HepG2 (cell line): ENCODE data around the gene SCAF8. TPM values are rescaled to one million over a fixed set of nuclear protein-coding genes. Genes with fewer than 3 reads are reported as not detected.

Experiments
- ATAC-seq: fragments of 200-7000 bp; cut with Tn5 transposase; 3 replicates; pipeline ENCODE4 v1.9.1; 2020; ENCODE audit warnings: mild to moderate bottlenecking, moderate library complexity
- BruUV-seq: library from RNA; stranded (reverse); fragments of 400-500 nt; replicated peaks from 2 replicates; lab custom pipeline; 2021; lab: Mats Ljungman, UMichigan
- CTCF ChIA-PET: fragments of 300-600 bp; formaldehyde crosslinking; extraction: SDS; loops from one replicate; lab custom pipeline; 2021; ENCODE audit warnings: low total read pairs, inconsistent platforms, low intra/inter-chr PET ratio; lab: Yijun Ruan, JAX
- POLR2A ChIA-PET: fragments of 350-600 bp; sonication (Branson Sonifier 250); formaldehyde crosslinking; loops from one replicate; lab custom pipeline; 2020; ENCODE audit warnings: antibody characterized with exemption, inconsistent platforms; lab: Yijun Ruan, JAX
- DNase-seq: peaks from one replicate; pipeline ENCODE4 v3.0.0-alpha.2; 2015; ENCODE audit warnings: low spot score
- FAIRE-seq: peaks from 3 replicates; lab custom pipeline; 2011; peaks lifted over from hg19 to GRCh38; lab: Jason Lieb, UNC
- H2AFZ ChIP-seq: one replicate; pipeline ENCODE4 v1.6.1; 2011; ENCODE audit warnings: low read length, inconsistent platforms
- H3K27ac ChIP-seq: fragments of 300-600 bp; 3 replicates; pipeline ENCODE4 v1.8.0; 2011; ENCODE audit warnings: mixed run types, mild to moderate bottlenecking, mixed read lengths, low read length, inconsistent platforms; ENCODE audit not compliant: insufficient read depth; ENCODE audit errors: extremely low read length
- H3K27me3 ChIP-seq, 2 experiments: fragments of 200-600 bp in 1 of 2; 2 replicates in 1 of 2; 3 replicates in 1 of 2; pipeline versions ENCODE4 v1.6.0 to v1.8.0; 2011; ENCODE audit warnings: low read length in 2 of 2, mild to moderate bottlenecking in 2 of 2, moderate library complexity in 2 of 2, inconsistent platforms in 1 of 2; ENCODE audit not compliant: insufficient read depth in 2 of 2, control insufficient read depth in 1 of 2
- H3K36me3 ChIP-seq, 2 experiments: fragments of 200-600 bp in 1 of 2; replicated peaks in 1 of 2; 2 replicates in 1 of 2; 3 replicates in 1 of 2; pipeline versions ENCODE4 v1.5.1 to v1.8.0; 2011; ENCODE audit warnings: low read length in 2 of 2, inconsistent platforms in 1 of 2; ENCODE audit not compliant: insufficient read depth in 2 of 2, control insufficient read depth in 1 of 2
- H3K4me1 ChIP-seq: 2 replicates; pipeline ENCODE4 v1.5.1; 2012; ENCODE audit warnings: low read length, inconsistent platforms; ENCODE audit not compliant: insufficient read depth
- H3K4me2 ChIP-seq: 2 replicates; pipeline ENCODE4 v1.6.0; 2011; ENCODE audit warnings: low read depth, low read length, inconsistent platforms
- H3K4me3 ChIP-seq, 3 experiments: fragments of 200-600 bp in 1 of 3; sonication (generic), shearing (Covaris generic) in 1 of 3; replicated peaks in 1 of 3; 2 replicates each; pipeline ENCODE4 v1.5.1; 2011 to 2016; ENCODE audit warnings: low read length in 3 of 3, inconsistent platforms in 2 of 3, low read depth in 2 of 3, mild to moderate bottlenecking in 2 of 3, control low read depth in 1 of 3, mixed read lengths in 1 of 3; ENCODE audit not compliant: insufficient read depth in 1 of 3
- H3K79me2 ChIP-seq: one replicate; pipeline ENCODE4 v1.6.1; 2011; ENCODE audit warnings: low read length, inconsistent platforms; ENCODE audit not compliant: insufficient read depth
- H3K9ac ChIP-seq: 2 replicates; pipeline ENCODE4 v1.6.0; 2011; ENCODE audit warnings: mild to moderate bottlenecking, low read depth, low read length, inconsistent platforms; ENCODE audit not compliant: insufficient read depth
- H3K9me3 ChIP-seq: 2 replicates; pipeline ENCODE4 v1.5.1; 2012; ENCODE audit warnings: mild to moderate bottlenecking, low read length
- H4K20me1 ChIP-seq: 2 replicates; pipeline ENCODE4 v1.6.0; 2011; ENCODE audit warnings: inconsistent platforms, mild to moderate bottlenecking, low read length, moderate library complexity; ENCODE audit not compliant: insufficient read depth
- ARID5B ChIP-seq: IDR thresholded peaks from 2 replicates; pipeline ENCODE4 v1.4.0; 2020; ENCODE audit warnings: mild to moderate bottlenecking, missing genetic modification reagents
- ATF7 ChIP-seq, 2 experiments: fragments of 450-650 bp in 1 of 2; sonication (generic) in 1 of 2; formaldehyde crosslinking in 1 of 2; IDR thresholded peaks; 2 replicates each; pipeline versions ENCODE4 v1.4.0 to v1.6.1; 2016 to 2020; ENCODE audit warnings: antibody characterized with exemption in 1 of 2, mild to moderate bottlenecking in 1 of 2, missing genetic modification reagents in 1 of 2
- BCLAF1 ChIP-seq: fragments of 450-650 bp; IDR thresholded peaks from 2 replicates; pipeline ENCODE4 v1.6.1; 2017; ENCODE audit warnings: mild to moderate bottlenecking
- FLYWCH1 ChIP-seq: sonication (generic); formaldehyde crosslinking; IDR thresholded peaks from 2 replicates; pipeline ENCODE4 v1.8.1; 2023; ENCODE audit warnings: mild to moderate bottlenecking, missing genetic modification reagents
- FOXP4 ChIP-seq: sonication (generic); formaldehyde crosslinking; IDR thresholded peaks from 2 replicates; pipeline ENCODE4 v1.4.0; 2020; ENCODE audit warnings: missing genetic modification reagents
- GRHL1 ChIP-seq: sonication (generic); formaldehyde crosslinking; conservative IDR thresholded peaks from 2 replicates; pipeline ENCODE4 v1.8.0; 2022; ENCODE audit warnings: missing genetic modification reagents
- IRF2 ChIP-seq: IDR thresholded peaks from 2 replicates; pipeline ENCODE4 v1.6.1; 2018; ENCODE audit warnings: missing genetic modification reagents, missing compliant biosample characterization
- KMT2B ChIP-seq: IDR thresholded peaks from 2 replicates; pipeline ENCODE4 v1.6.1; 2016; ENCODE audit warnings: missing genetic modification reagents, missing compliant biosample characterization
- NPAS2 ChIP-seq: sonication (generic); formaldehyde crosslinking; IDR thresholded peaks from 2 replicates; pipeline ENCODE4 v1.8.0; 2022; ENCODE audit warnings: mild to moderate bottlenecking, missing genetic modification reagents, borderline replicate concordance
- ZBTB1 ChIP-seq: sonication (generic); formaldehyde crosslinking; IDR thresholded peaks from 2 replicates; pipeline ENCODE4 v1.4.0; 2020; ENCODE audit warnings: missing genetic modification reagents, borderline replicate concordance
- ZMAT3 ChIP-seq: sonication (generic); formaldehyde crosslinking; conservative IDR thresholded peaks from 2 replicates; pipeline ENCODE4 v1.7.0; 2021; ENCODE audit warnings: missing genetic modification reagents
- ZNF264 ChIP-seq: sonication (generic); formaldehyde crosslinking; IDR thresholded peaks from 2 replicates; pipeline ENCODE4 v1.4.0; 2020; ENCODE audit warnings: missing genetic modification reagents
- ZNF34 ChIP-seq: sonication (generic); formaldehyde crosslinking; IDR thresholded peaks from 2 replicates; pipeline ENCODE4 v1.4.0; 2020; ENCODE audit warnings: mild to moderate bottlenecking, missing genetic modification reagents, borderline replicate concordance
- ZNF703 ChIP-seq: sonication (generic); formaldehyde crosslinking; IDR thresholded peaks from 2 replicates; pipeline ENCODE4 v1.5.1; 2020; ENCODE audit warnings: missing genetic modification reagents, mild to moderate bottlenecking, moderate library complexity, borderline replicate concordance
- WGBS: methylation state at CpG from one replicate; pipeline ENCODE4 v1.1.6; 2017; ENCODE audit warnings: low lambda C conversion rate; 5-methylcytosine and 5-hydroxymethylcytosine counted together
- in situ Hi-C: cut with HindIII; loops from 2 replicates; pipeline ENCODE4 v1.10.0; 2017; ENCODE audit warnings: low pct_unique_long_range_greater_than_20kb; ENCODE audit not compliant: extremely low pct_ligation_motif_present
- intact Hi-C: fragments of 100-400 bp; cut with micrococcal nuclease; formaldehyde crosslinking; loops from one replicate; pipeline ENCODE4 v1.10.0; 2022; ENCODE audit not compliant: unreplicated experiment
- polyA plus RNA-seq, 8 experiments: library from polyadenylated mRNA; depleted of rRNA in 3 of 8; stranded (reverse) in 7 of 8; unstranded in 1 of 8; fragments of >200 nt; fragmentation: Illumina TruSeq in 4 of 8; extraction: Trizol in 4 of 8; gene quantifications; 2 replicates each; pipeline versions ENCODE4 v1.2.1 to v1.2.3, GENCODE V29; 2011 to 2016; ENCODE audit warnings: low read depth in 4 of 8, missing spikeins in 1 of 8, mixed read lengths in 1 of 8; ENCODE audit not compliant: insufficient read depth in 1 of 8
- total RNA-seq, 5 experiments: library from RNA; depleted of rRNA; stranded (reverse); fragments of >200 nt; fragmentation: Illumina TruSeq; extraction: Trizol; gene quantifications; 2 replicates each; pipeline ENCODE4 v1.2.3, GENCODE V29; 2016; ENCODE audit warnings: low read depth in 1 of 5

The SCAF8 gene
- total and polyA plus RNA-seq, 2 of the 13 experiments (the other 11 are each of a cell fraction or from before 2014, with no cell fraction given), result 15.3 to 40.8 TPM

GRCh38 chr6:154709621-154710020, 23.6 kb upstream of the SCAF8 start:
- Histone ChIP-seq H3K36me3 (no peaks in the 10 kb centered on the region), H3K4me2 (no peak overlapping the region), H2AFZ (no peak overlapping the region), H3K27me3 (no peaks in the 10 kb centered on the region), H3K9ac (no peak overlapping the region), H3K4me1 (no peaks in the 10 kb centered on the region), H3K79me2 (no peaks in the 10 kb centered on the region), H4K20me1 (no peaks in the 10 kb centered on the region), H3K4me3 (no peak overlapping the region), H3K27ac (no peak overlapping the region), H3K9me3 (no peaks in the 10 kb centered on the region)
- POLR2A ChIA-PET, result no interaction called here
- intact Hi-C loops (no loop called here), in situ Hi-C loops (no loop called here)
- CTCF ChIA-PET, result no interaction called here
- FAIRE-seq (no peak), ATAC-seq (no peak), DNase-seq (no peak)
- BruUV-seq, result no TSS peak
- 31% methylated on average over 3 of the region's 3 CpGs for WGBS
- no peak for TF ChIP-seq ZMAT3 (CRISPR knock-in tag)
- no peak for TF ChIP-seq ZBTB1
- TF ChIP-seq ZNF703, result no peak
- TF ChIP-seq IRF2 (CRISPR knock-in tag), result no peak
- TF ChIP-seq GRHL1 (CRISPR knock-in tag), result no peak
- no peak for TF ChIP-seq FLYWCH1 (CRISPR knock-in tag)
- TF ChIP-seq ZNF34, result no peak
- no peak for TF ChIP-seq ARID5B
- TF ChIP-seq KMT2B, result no peak
- no peak for TF ChIP-seq NPAS2 (CRISPR knock-in tag)
- no peak for TF ChIP-seq ZNF264 (CRISPR knock-in tag)
- TF ChIP-seq ATF7 (IDR thresholded peaks at IDR 0.05), result no peak
- TF ChIP-seq ATF7 (CRISPR knock-in tag; IDR thresholded peaks at IDR 0.05), result no peak
- TF ChIP-seq BCLAF1, result no peak
- no peak for TF ChIP-seq FOXP4 (CRISPR knock-in tag)
